MCF 10A (cell line): ENCODE measurements around the gene ZNF341. TPM values are rescaled to one million over a fixed set of nuclear protein-coding genes. Genes with fewer than 3 reads are reported as not detected.

ENCODE experiments used
- BruUV-seq: library from RNA; stranded (reverse); fragments of 400-500 nt; replicated peaks from 2 replicates; lab custom pipeline; 2021; lab: Mats Ljungman, UMichigan
- CTCF ChIA-PET: fragments of 300-600 bp; sonication (Branson Sonifier 250); formaldehyde crosslinking; extraction: SDS; loops from one replicate; lab custom pipeline; 2021; ENCODE audit warnings: antibody characterized with exemption, inconsistent platforms; lab: Yijun Ruan, JAX
- POLR2A ChIA-PET: fragments of 300-600, 350-650 bp; sonication (Branson Sonifier 250); formaldehyde crosslinking; extraction: SDS; loops from one replicate; lab custom pipeline; 2020; ENCODE audit warnings: antibody characterized with exemption, inconsistent platforms; lab: Yijun Ruan, JAX
- DNase-seq: peaks from one replicate; pipeline ENCODE4 v3.0.0-alpha.2; 2018; ENCODE audit not compliant: unreplicated experiment
- H3K27ac Mint-ChIP-seq: one replicate; pipeline ENCODE4 v1.8.0; 2022; ENCODE audit warnings: mild to moderate bottlenecking, low read depth, mixed read lengths; ENCODE audit not compliant: unreplicated experiment
- H3K27me3 Mint-ChIP-seq: one replicate; pipeline ENCODE4 v1.8.0; 2022; ENCODE audit warnings: mixed read lengths; ENCODE audit not compliant: insufficient read depth, unreplicated experiment
- H3K36me3 Mint-ChIP-seq: one replicate; pipeline ENCODE4 v1.8.0; 2022; ENCODE audit warnings: mild to moderate bottlenecking, moderate library complexity, mixed read lengths; ENCODE audit not compliant: insufficient read depth, unreplicated experiment
- H3K4me1 Mint-ChIP-seq: one replicate; pipeline ENCODE4 v1.8.0; 2022; ENCODE audit warnings: mixed read lengths; ENCODE audit not compliant: insufficient read depth, unreplicated experiment
- H3K4me3 Mint-ChIP-seq: one replicate; pipeline ENCODE4 v1.8.0; 2022; ENCODE audit warnings: mild to moderate bottlenecking, moderate library complexity, mixed read lengths; ENCODE audit not compliant: unreplicated experiment
- H3K9me3 Mint-ChIP-seq: one replicate; pipeline ENCODE4 v1.8.0; 2022; ENCODE audit warnings: mixed read lengths; ENCODE audit not compliant: unreplicated experiment
- CTCF ChIP-seq: fragments of 200-600 bp; IDR thresholded peaks from one replicate; pipeline ENCODE4 v1.8.0; 2022; ENCODE audit warnings: antibody characterized with exemption, mild to moderate bottlenecking; ENCODE audit not compliant: unreplicated experiment
- intact Hi-C: fragments of 100-400 bp; cut with micrococcal nuclease; formaldehyde crosslinking; loops from 2 replicates; pipeline ENCODE4 v1.14.1; 2022
- total RNA-seq: library from RNA; stranded (reverse); gene quantifications from 2 replicates; pipeline ENCODE4 v1.2.3, GENCODE V29; 2022

Gene ZNF341
- total RNA-seq, 1 experiment from 2014 or later: 2.0 TPM

- no peak for DNase-seq
- no peaks in the 10 kb centered on the region for H3K4me1 Mint-ChIP-seq
- no peaks in the 10 kb centered on the region for H3K27me3 Mint-ChIP-seq
- no peak overlapping the region for H3K27ac Mint-ChIP-seq
- intact Hi-C loops: no loop called here
- POLR2A ChIA-PET: no interaction called here
- H3K4me3 Mint-ChIP-seq: no peak overlapping the region
- CTCF ChIA-PET: no interaction called here
- no peaks in the 10 kb centered on the region for H3K9me3 Mint-ChIP-seq
- no TSS peak for BruUV-seq
- no peak for TF ChIP-seq CTCF
- H3K36me3 Mint-ChIP-seq: peaks cover 13% of the 10 kb centered on the region
These were observed 28.9 kb upstream of the ZNF341 start for GRCh38 chr20:33702861-33703260.

GRCh38 chr20:33703498-33704137 is 28.2 kb upstream of the ZNF341 start:
- no TSS peak for BruUV-seq
- Mint-ChIP-seq H3K4me3 (no peak overlapping the region), H3K4me1 (no peaks in the 10 kb centered on the region), H3K27me3 (no peaks in the 10 kb centered on the region), H3K27ac (no peak overlapping the region), H3K9me3 (no peaks in the 10 kb centered on the region), H3K36me3 (peaks cover 13% of the 10 kb centered on the region)
- no peak for DNase-seq
- TF ChIP-seq CTCF: no peak
- ChIA-PET CTCF (no interaction called here), POLR2A (interaction anchor here (0.6 kb wide), 1 partner anchor 17 kb away, joined by 3 read pairs; the partner anchor contains the start of gene E2F1)
- intact Hi-C loops: no loop called here

GRCh38 chr20:33704197-33704924 is 27.4 kb upstream of the ZNF341 start:
- Mint-ChIP-seq H3K36me3 (peaks cover 13% of the 10 kb centered on the region), H3K4me1 (no peaks in the 10 kb centered on the region), H3K27ac (no peak overlapping the region), H3K27me3 (no peaks in the 10 kb centered on the region), H3K9me3 (no peaks in the 10 kb centered on the region), H3K4me3 (no peak overlapping the region)
- DNase-seq: peak; percentile 43
- CTCF ChIA-PET: interaction anchor here (0.8 to 1.0 kb wide), 2 partner anchors 15 to 70 kb away, joined by 3 read pairs; no protein-coding TSS in a partner anchor
- no peak for TF ChIP-seq CTCF
- intact Hi-C loops: no loop called here
- POLR2A ChIA-PET: interaction anchor here (0.6 kb wide), 1 partner anchor 18 kb away, joined by 3 read pairs; the partner anchor contains the start of gene E2F1
- BruUV-seq: no TSS peak

DNA sequence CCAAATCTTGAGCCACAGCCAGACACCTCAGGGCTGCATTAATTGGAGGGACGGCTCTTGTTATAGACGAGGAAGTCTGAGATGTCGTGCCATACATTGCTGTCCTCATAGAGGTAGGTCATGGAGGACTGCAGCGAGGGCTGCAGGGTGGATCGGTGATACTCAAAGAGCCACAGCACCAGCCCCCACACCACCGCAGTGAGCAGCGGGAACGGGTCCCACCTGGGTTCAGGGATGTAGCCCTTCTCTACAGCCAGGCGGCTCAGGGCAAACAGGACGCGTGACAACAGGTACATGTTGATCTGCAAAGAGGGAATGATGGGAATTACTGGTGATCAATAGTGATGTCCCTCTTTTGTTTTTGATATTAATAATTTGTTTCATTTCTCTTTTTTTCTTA is 24.1 kb upstream of the ZNF341 start:
- H3K9me3 Mint-ChIP-seq: no peaks in the 10 kb centered on the region
- no peak overlapping the region for H3K27ac Mint-ChIP-seq
- no peak for TF ChIP-seq CTCF
- intact Hi-C loops: no loop called here
- no peak overlapping the region for H3K4me3 Mint-ChIP-seq
- POLR2A ChIA-PET: interaction anchor here (1.1 kb wide), 1 partner anchor 12 kb away, joined by 3 read pairs; the partner anchor contains the start of gene PXMP4
- CTCF ChIA-PET: no interaction called here
- H3K27me3 Mint-ChIP-seq: no peaks in the 10 kb centered on the region
- peaks cover 23% of the 10 kb centered on the region for H3K36me3 Mint-ChIP-seq
- BruUV-seq: no TSS peak
- H3K4me1 Mint-ChIP-seq: peaks cover 17% of the 10 kb centered on the region
- no peak for DNase-seq
